Measurements from ENCODE around the gene ZNF667. TPM values are rescaled to one million over a fixed set of nuclear protein-coding genes. Genes with fewer than 3 reads are reported as not detected.

Gene ZNF667
- polyA plus RNA-seq, 1 donor from 2014 or later, result 19.6 TPM

GRCh38 chr19:56477429-56478338 is 539 bp upstream of the ZNF667 start:
- peaks cover 9% of the 10 kb centered on the region for H3K9me3 ChIP-seq (ENCODE audit: low read length)

GRCh38 chr19:56476093-56476492 is 1.1 kb downstream of the ZNF667 start:
- H4K20me1 ChIP-seq (ENCODE audit: insufficient read depth), result no peaks in the 10 kb centered on the region
- H3K9me2 ChIP-seq (ENCODE audit: insufficient read depth, low read length), result no peaks in the 10 kb centered on the region
- TF ChIP-seq EP300 (conservative IDR thresholded peaks at IDR 0.05; ENCODE audit: poor library complexity, severe bottlenecking) (no peak), POLR2AphosphoS5 (IDR thresholded peaks at IDR 0.05) (no peak), RAD21 (conservative IDR thresholded peaks at IDR 0.05) (no peak), EZH2 (IDR thresholded peaks at IDR 0.05; ENCODE audit: borderline replicate concordance, insufficient read depth, low read length, poor library complexity, severe bottlenecking) (no peak), TAF1 (IDR thresholded peaks at IDR 0.05; ENCODE audit: low read depth) (no peak)
- TF ChIP-seq, protein P1, sequence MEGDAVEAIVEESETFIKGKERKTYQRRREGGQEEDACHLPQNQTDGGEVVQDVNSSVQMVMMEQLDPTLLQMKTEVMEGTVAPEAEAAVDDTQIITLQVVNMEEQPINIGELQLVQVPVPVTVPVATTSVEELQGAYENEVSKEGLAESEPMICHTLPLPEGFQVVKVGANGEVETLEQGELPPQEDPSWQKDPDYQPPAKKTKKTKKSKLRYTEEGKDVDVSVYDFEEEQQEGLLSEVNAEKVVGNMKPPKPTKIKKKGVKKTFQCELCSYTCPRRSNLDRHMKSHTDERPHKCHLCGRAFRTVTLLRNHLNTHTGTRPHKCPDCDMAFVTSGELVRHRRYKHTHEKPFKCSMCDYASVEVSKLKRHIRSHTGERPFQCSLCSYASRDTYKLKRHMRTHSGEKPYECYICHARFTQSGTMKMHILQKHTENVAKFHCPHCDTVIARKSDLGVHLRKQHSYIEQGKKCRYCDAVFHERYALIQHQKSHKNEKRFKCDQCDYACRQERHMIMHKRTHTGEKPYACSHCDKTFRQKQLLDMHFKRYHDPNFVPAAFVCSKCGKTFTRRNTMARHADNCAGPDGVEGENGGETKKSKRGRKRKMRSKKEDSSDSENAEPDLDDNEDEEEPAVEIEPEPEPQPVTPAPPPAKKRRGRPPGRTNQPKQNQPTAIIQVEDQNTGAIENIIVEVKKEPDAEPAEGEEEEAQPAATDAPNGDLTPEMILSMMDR (IDR thresholded peaks at IDR 0.05; ENCODE audit: poor library complexity, severe bottlenecking), result no peak
- TF ChIP-seq, protein P2, sequence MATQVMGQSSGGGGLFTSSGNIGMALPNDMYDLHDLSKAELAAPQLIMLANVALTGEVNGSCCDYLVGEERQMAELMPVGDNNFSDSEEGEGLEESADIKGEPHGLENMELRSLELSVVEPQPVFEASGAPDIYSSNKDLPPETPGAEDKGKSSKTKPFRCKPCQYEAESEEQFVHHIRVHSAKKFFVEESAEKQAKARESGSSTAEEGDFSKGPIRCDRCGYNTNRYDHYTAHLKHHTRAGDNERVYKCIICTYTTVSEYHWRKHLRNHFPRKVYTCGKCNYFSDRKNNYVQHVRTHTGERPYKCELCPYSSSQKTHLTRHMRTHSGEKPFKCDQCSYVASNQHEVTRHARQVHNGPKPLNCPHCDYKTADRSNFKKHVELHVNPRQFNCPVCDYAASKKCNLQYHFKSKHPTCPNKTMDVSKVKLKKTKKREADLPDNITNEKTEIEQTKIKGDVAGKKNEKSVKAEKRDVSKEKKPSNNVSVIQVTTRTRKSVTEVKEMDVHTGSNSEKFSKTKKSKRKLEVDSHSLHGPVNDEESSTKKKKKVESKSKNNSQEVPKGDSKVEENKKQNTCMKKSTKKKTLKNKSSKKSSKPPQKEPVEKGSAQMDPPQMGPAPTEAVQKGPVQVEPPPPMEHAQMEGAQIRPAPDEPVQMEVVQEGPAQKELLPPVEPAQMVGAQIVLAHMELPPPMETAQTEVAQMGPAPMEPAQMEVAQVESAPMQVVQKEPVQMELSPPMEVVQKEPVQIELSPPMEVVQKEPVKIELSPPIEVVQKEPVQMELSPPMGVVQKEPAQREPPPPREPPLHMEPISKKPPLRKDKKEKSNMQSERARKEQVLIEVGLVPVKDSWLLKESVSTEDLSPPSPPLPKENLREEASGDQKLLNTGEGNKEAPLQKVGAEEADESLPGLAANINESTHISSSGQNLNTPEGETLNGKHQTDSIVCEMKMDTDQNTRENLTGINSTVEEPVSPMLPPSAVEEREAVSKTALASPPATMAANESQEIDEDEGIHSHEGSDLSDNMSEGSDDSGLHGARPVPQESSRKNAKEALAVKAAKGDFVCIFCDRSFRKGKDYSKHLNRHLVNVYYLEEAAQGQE (IDR thresholded peaks at IDR 0.05; ENCODE audit: borderline replicate concordance), result no peak
- H3F3A ChIP-seq (ENCODE audit: insufficient read depth, low read length, poor library complexity, severe bottlenecking), result no peaks in the 10 kb centered on the region
- H3K36me3 ChIP-seq (ENCODE audit: insufficient read depth, low read length), result peaks cover 19% of the 10 kb centered on the region
- peak overlapping the region; percentile 82 for H3K9ac ChIP-seq (ENCODE audit: low read length)
- peak overlapping the region; percentile 55 for H3K4me2 ChIP-seq (ENCODE audit: low read length)
- no peaks in the 10 kb centered on the region for H3K27me3 ChIP-seq (ENCODE audit: insufficient read depth, low read depth, low read length)
- H2AFZ ChIP-seq (ENCODE audit: low read depth, low read length), result no peak overlapping the region
- H3K79me2 ChIP-seq (replicated peaks; ENCODE audit: insufficient read depth, low read length), result peaks cover 55% of the 10 kb centered on the region
- H3K4me3 ChIP-seq (ENCODE audit: low read length), result peak overlapping the region; percentile 77
- peaks cover 9% of the 10 kb centered on the region for H3K9me3 ChIP-seq (ENCODE audit: low read length)
- H3K27ac ChIP-seq (ENCODE audit: low read length), result peak overlapping the region; percentile 87

More at GRCh38 chr19:56477429-56478338, 539 bp upstream of the ZNF667 start:
- Histone ChIP-seq H2AFZ (ENCODE audit: low read depth, low read length) (peak overlapping the region; percentile 77), H4K20me1 (ENCODE audit: insufficient read depth) (no peaks in the 10 kb centered on the region), H3K27ac (ENCODE audit: low read length) (peak overlapping the region; percentile 87), H3F3A (ENCODE audit: insufficient read depth, low read length, poor library complexity, severe bottlenecking) (no peaks in the 10 kb centered on the region), H3K9me2 (ENCODE audit: insufficient read depth, low read length) (no peaks in the 10 kb centered on the region), H3K79me2 (replicated peaks; ENCODE audit: insufficient read depth, low read length) (peaks cover 66% of the 10 kb centered on the region), H3K36me3 (ENCODE audit: insufficient read depth, low read length) (peaks cover 5% of the 10 kb centered on the region), H3K9ac (ENCODE audit: low read length) (peak overlapping the region; percentile 82), H3K27me3 (ENCODE audit: insufficient read depth, low read depth, low read length) (no peaks in the 10 kb centered on the region), H3K4me2 (ENCODE audit: low read length) (no peak overlapping the region), H3K4me3 (ENCODE audit: low read length) (peak overlapping the region; percentile 77)
- TF ChIP-seq, protein P2 (IDR thresholded peaks at IDR 0.05; ENCODE audit: borderline replicate concordance), result no peak
- TF ChIP-seq SMC3 (conservative IDR thresholded peaks at IDR 0.05; ENCODE audit: poor library complexity), result peak; percentile 49
- TF ChIP-seq EP300 (conservative IDR thresholded peaks at IDR 0.05; ENCODE audit: poor library complexity, severe bottlenecking), result peak; percentile 18
- TF ChIP-seq RAD21 (conservative IDR thresholded peaks at IDR 0.05), result peak; percentile 46
- TF ChIP-seq MXI1 (conservative IDR thresholded peaks at IDR 0.05; ENCODE audit: poor library complexity, severe bottlenecking), result peak; percentile 97
- TF ChIP-seq, protein P1 (IDR thresholded peaks at IDR 0.05; ENCODE audit: poor library complexity, severe bottlenecking), result no peak
- no peak for TF ChIP-seq EZH2 (IDR thresholded peaks at IDR 0.05; ENCODE audit: borderline replicate concordance, insufficient read depth, low read length, poor library complexity, severe bottlenecking)
- TF ChIP-seq POLR2AphosphoS5 (IDR thresholded peaks at IDR 0.05), result peak; percentile 89
- TF ChIP-seq TAF1 (IDR thresholded peaks at IDR 0.05; ENCODE audit: low read depth), result peak; percentile 40

All from neural cell (in vitro differentiated cells).